ENCODE measurements around the gene RGS3.

Gene RGS3

DNA sequence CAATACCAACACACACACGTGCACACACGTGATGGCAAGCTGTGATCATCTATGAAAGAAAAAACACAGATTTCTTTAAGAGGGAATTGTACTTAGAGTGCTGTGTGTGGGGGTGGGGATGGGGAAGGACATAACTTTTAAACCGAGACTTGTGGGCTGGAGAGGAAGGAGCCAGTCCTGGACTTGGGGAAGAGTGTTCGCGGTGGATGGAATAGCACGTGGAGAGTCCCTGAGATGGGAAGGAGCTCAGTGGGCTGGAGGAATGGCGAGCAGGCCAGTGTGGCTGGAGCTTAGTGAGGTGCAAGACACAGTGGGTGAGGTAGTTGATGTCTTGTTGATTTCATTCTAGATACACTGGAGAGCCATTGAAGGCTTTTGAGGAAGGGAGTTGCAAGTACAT lies 78.5 kb downstream of the RGS3 start:
- Mint-ChIP-seq H3K9me3 (no peaks in the 10 kb centered on the region), H3K27me3 (ENCODE audit: low read depth) (peaks cover 9% of the 10 kb centered on the region), H3K4me1 (peaks cover 34% of the 10 kb centered on the region), H3K36me3 (ENCODE audit: low read depth) (no peaks in the 10 kb centered on the region), H3K27ac (peak overlapping the region in 1 of 3 experiments; percentile 9), H3K4me3 (no peak overlapping the region)
- no peak for TF ChIP-seq CTCF (IDR thresholded peaks at IDR 0.05; ENCODE audit: unreplicated experiment in 3 of 3)

DNA sequence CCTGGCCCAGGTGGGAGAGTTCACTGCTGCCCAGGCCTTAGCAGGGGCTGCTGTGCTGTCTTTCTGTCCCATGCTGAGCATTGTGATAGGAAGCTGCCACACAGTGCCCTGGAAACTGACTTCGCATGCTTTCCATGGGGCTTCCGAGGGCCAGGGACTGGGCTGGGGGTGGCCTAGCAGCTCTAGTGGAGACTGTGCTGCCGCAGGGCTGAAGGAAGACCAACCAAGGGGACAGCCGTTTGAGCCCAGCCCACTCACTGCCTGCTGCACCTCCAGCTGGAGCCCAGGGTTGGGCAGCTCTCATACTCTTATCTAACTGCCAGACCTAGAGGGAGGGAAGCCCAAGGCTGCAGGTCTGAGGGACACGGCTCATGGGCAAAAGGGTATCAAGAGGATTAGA lies 79.2 kb downstream of the RGS3 start:
- no peaks in the 10 kb centered on the region for H3K9me3 Mint-ChIP-seq

DNA sequence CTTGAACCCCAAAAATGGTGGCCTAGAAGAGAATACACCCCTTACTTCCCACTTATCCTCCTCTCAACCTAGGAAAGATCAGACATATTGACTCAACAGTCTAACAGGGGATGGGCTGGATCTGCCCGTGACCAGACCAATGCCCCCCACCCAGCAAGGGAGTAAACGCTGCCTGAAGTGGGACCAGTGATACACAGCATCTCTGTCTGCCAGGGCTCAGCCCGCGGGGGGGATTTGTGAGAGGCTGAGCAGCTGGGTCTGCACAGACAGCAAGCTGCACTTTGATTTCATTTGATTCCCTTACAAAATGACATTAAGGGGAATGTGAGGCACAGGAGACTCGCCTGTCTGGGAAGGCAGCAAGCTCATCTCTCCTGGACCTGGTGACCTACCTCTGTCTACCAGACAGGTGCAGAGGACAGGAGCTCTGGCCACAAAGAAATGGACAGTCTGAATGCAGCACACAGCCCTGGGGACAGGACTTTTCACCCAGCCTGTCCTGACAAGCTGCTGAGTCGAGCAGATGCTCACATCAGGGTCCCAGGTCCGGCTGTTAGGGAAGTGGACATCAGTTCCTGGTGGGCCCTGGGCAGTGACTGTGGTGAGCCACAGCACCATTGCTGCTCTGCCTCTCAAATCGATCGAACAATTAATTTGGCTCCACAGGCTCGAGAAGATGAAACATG lies 79.9 kb downstream of the RGS3 start:
- no peak for TF ChIP-seq CTCF (IDR thresholded peaks at IDR 0.05; ENCODE audit: unreplicated experiment in 3 of 3)
- Mint-ChIP-seq H3K4me3 (no peak overlapping the region), H3K27ac (peak overlapping the region in 1 of 3 experiments; percentile 37), H3K36me3 (ENCODE audit: low read depth) (no peaks in the 10 kb centered on the region), H3K4me1 (peaks cover 39% of the 10 kb centered on the region), H3K9me3 (no peaks in the 10 kb centered on the region), H3K27me3 (ENCODE audit: low read depth) (peaks cover 8% of the 10 kb centered on the region)

More for the DNA sequence above, 79.2 kb downstream of the RGS3 start:
- Mint-ChIP-seq H3K36me3 (ENCODE audit: low read depth) (no peaks in the 10 kb centered on the region), H3K4me3 (no peak overlapping the region), H3K27me3 (ENCODE audit: low read depth) (peaks cover 9% of the 10 kb centered on the region), H3K4me1 (peaks cover 32% of the 10 kb centered on the region), H3K27ac (no peak overlapping the region)
- no peak for TF ChIP-seq CTCF (IDR thresholded peaks at IDR 0.05; ENCODE audit: unreplicated experiment in 3 of 3)

GRCh38 chr9:113543982-113544303 lies 80.4 kb downstream of the RGS3 start:
- no peak for TF ChIP-seq CTCF (IDR thresholded peaks at IDR 0.05; ENCODE audit: unreplicated experiment in 3 of 3)
- peaks cover 39% of the 10 kb centered on the region for H3K4me1 Mint-ChIP-seq
- no peaks in the 10 kb centered on the region for H3K9me3 Mint-ChIP-seq
- H3K27me3 Mint-ChIP-seq (ENCODE audit: low read depth) = peaks cover 5% of the 10 kb centered on the region
- no peaks in the 10 kb centered on the region for H3K36me3 Mint-ChIP-seq (ENCODE audit: low read depth)
- peak overlapping the region in 1 of 3 experiments; percentile 44 for H3K27ac Mint-ChIP-seq
- H3K4me3 Mint-ChIP-seq = no peak overlapping the region

DNA sequence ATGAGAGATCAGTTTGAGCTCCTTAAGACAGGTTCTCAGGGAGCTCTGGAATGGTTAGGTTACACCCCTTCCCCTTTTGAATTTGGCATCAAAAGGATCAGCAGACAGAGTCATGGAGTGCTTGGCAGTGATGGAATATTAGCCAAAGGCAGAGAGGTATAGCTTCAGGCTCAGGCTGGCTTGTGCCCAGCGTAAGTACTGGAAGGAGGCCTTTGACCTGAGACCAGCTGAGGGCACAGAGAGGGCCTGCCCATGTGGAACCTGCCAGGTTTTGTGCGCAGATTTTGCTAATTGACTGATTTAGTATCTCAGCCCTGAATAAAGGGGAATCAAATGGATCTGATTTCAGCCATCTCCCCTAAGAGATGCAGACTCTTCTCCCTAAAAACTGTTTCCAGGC lies 81.5 kb downstream of the RGS3 start:
- Mint-ChIP-seq H3K27me3 (ENCODE audit: low read depth) (peaks cover 5% of the 10 kb centered on the region), H3K4me1 (peaks cover 39% of the 10 kb centered on the region)

More for the DNA sequence above, 81.5 kb downstream of the RGS3 start:
- Mint-ChIP-seq H3K36me3 (ENCODE audit: low read depth) (no peaks in the 10 kb centered on the region), H3K4me3 (no peak overlapping the region), H3K9me3 (no peaks in the 10 kb centered on the region), H3K27ac (no peak overlapping the region)
- no peak for TF ChIP-seq CTCF (IDR thresholded peaks at IDR 0.05; ENCODE audit: unreplicated experiment in 3 of 3)
